ENCODE data around the gene BGLAP. TPM values are rescaled to one million over a fixed set of nuclear protein-coding genes. Genes with fewer than 3 reads are reported as not detected.

Gene BGLAP
- total RNA-seq, 1 donor from 2014 or later, result 0.66 TPM

GRCh38 chr1:156204686-156205085, 37.3 kb upstream of the BGLAP start:
- no peak overlapping the region for H2AFZ ChIP-seq (ENCODE audit: low read depth, low read length)
- Mint-ChIP-seq H3K36me3 (ENCODE audit: low read depth, unreplicated experiment) (peaks cover 21% of the 10 kb centered on the region), H3K4me1 (ENCODE audit: low read depth, unreplicated experiment) (no peaks in the 10 kb centered on the region), H3K4me3 (ENCODE audit: unreplicated experiment) (no peak overlapping the region), H3K27me3 (ENCODE audit: low read depth, unreplicated experiment) (no peaks in the 10 kb centered on the region), H3K9me3 (ENCODE audit: unreplicated experiment) (no peaks in the 10 kb centered on the region), H3K27ac (ENCODE audit: unreplicated experiment) (no peak overlapping the region)
- no peak overlapping the region for H3K27ac ChIP-seq (ENCODE audit: low read depth, low read length)
- peaks cover 45% of the 10 kb centered on the region for H4K20me1 ChIP-seq (ENCODE audit: insufficient read depth, low read length)
- H3K4me3 ChIP-seq (ENCODE audit: insufficient read depth, low read depth, low read length), result no peak overlapping the region
- DNase-seq (ENCODE audit: low read depth) (no peak), FAIRE-seq (no peak)
- no peak overlapping the region for H3K4me2 ChIP-seq (ENCODE audit: low read length)
- no peaks in the 10 kb centered on the region for H3K9me3 ChIP-seq (ENCODE audit: insufficient read depth, low read depth, low read length)
- peaks cover 21% of the 10 kb centered on the region for H3K36me3 ChIP-seq (ENCODE audit: insufficient read depth, low read length)
- TF ChIP-seq, protein P1, sequence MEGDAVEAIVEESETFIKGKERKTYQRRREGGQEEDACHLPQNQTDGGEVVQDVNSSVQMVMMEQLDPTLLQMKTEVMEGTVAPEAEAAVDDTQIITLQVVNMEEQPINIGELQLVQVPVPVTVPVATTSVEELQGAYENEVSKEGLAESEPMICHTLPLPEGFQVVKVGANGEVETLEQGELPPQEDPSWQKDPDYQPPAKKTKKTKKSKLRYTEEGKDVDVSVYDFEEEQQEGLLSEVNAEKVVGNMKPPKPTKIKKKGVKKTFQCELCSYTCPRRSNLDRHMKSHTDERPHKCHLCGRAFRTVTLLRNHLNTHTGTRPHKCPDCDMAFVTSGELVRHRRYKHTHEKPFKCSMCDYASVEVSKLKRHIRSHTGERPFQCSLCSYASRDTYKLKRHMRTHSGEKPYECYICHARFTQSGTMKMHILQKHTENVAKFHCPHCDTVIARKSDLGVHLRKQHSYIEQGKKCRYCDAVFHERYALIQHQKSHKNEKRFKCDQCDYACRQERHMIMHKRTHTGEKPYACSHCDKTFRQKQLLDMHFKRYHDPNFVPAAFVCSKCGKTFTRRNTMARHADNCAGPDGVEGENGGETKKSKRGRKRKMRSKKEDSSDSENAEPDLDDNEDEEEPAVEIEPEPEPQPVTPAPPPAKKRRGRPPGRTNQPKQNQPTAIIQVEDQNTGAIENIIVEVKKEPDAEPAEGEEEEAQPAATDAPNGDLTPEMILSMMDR (IDR thresholded peaks at IDR 0.05; ENCODE audit: insufficient read depth, low read depth, low read length), result no peak
- no peak for TF ChIP-seq EZH2 (IDR thresholded peaks at IDR 0.05; ENCODE audit: insufficient read depth, low read length)
- no peaks in the 10 kb centered on the region for H3K27me3 ChIP-seq (ENCODE audit: insufficient read depth, low read length)
- H3K9ac ChIP-seq (ENCODE audit: low read length), result no peak overlapping the region
- peaks cover 6% of the 10 kb centered on the region for H3K4me1 ChIP-seq (ENCODE audit: insufficient read depth, low read length)
- H3K79me2 ChIP-seq (ENCODE audit: insufficient read depth, low read length), result peaks cover 40% of the 10 kb centered on the region

- peaks cover 10% of the 10 kb centered on the region for H4K20me1 ChIP-seq (ENCODE audit: insufficient read depth, low read length)
- Mint-ChIP-seq H3K36me3 (ENCODE audit: low read depth, unreplicated experiment) (peaks cover 33% of the 10 kb centered on the region), H3K4me3 (ENCODE audit: unreplicated experiment) (no peak overlapping the region), H3K9me3 (ENCODE audit: unreplicated experiment) (no peaks in the 10 kb centered on the region), H3K4me1 (ENCODE audit: low read depth, unreplicated experiment) (peaks cover 4% of the 10 kb centered on the region), H3K27ac (ENCODE audit: unreplicated experiment) (no peak overlapping the region), H3K27me3 (ENCODE audit: low read depth, unreplicated experiment) (no peaks in the 10 kb centered on the region)
- no peak overlapping the region for H3K4me3 ChIP-seq (ENCODE audit: insufficient read depth, low read depth, low read length)
- H3K4me2 ChIP-seq (ENCODE audit: low read length), result no peak overlapping the region
- no peak overlapping the region for H3K9ac ChIP-seq (ENCODE audit: low read length)
- H3K79me2 ChIP-seq (ENCODE audit: insufficient read depth, low read length), result peaks cover 28% of the 10 kb centered on the region
- H2AFZ ChIP-seq (ENCODE audit: low read depth, low read length), result no peak overlapping the region
- H3K9me3 ChIP-seq (ENCODE audit: insufficient read depth, low read depth, low read length), result no peaks in the 10 kb centered on the region
- H3K27ac ChIP-seq (ENCODE audit: low read depth, low read length), result no peak overlapping the region
- DNase-seq (ENCODE audit: low read depth) (no peak), FAIRE-seq (no peak)
- H3K27me3 ChIP-seq (ENCODE audit: insufficient read depth, low read length), result no peaks in the 10 kb centered on the region
- peaks cover 5% of the 10 kb centered on the region for H3K4me1 ChIP-seq (ENCODE audit: insufficient read depth, low read length)
- peaks cover 6% of the 10 kb centered on the region for H3K36me3 ChIP-seq (ENCODE audit: insufficient read depth, low read length)
- no peak for TF ChIP-seq EZH2 (IDR thresholded peaks at IDR 0.05; ENCODE audit: insufficient read depth, low read length)
- TF ChIP-seq, protein P1 (IDR thresholded peaks at IDR 0.05; ENCODE audit: insufficient read depth, low read depth, low read length), result no peak
Measured at GRCh38 chr1:156211243-156211642, 30.7 kb upstream of the BGLAP start.

DNA sequence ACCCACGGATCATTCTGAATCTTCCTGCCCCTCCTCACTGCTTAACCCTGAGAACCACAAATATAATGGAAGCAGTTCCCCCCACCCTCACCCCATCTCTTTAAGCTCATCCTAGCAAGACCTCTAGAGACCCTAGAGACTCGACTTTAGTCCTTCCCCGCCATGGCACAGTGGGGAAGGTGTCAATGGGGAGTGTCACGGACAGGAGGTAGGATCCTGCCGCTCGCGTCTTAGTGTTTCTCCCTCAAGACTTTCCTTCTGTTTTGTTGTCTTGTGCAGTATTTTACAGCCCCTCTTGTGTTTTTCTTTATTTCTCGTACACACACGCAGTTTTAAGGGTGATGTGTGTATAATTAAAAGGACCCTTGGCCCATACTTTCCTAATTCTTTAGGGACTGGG, 29.9 kb upstream of the BGLAP start:
- Histone ChIP-seq H3K36me3 (ENCODE audit: insufficient read depth, low read length) (peaks cover 6% of the 10 kb centered on the region), H3K27ac (ENCODE audit: low read depth, low read length) (peak overlapping the region; percentile 99), H3K27me3 (ENCODE audit: insufficient read depth, low read length) (no peaks in the 10 kb centered on the region), H3K4me1 (ENCODE audit: insufficient read depth, low read length) (peaks cover 5% of the 10 kb centered on the region), H3K9me3 (ENCODE audit: insufficient read depth, low read depth, low read length) (no peaks in the 10 kb centered on the region), H3K4me2 (ENCODE audit: low read length) (peak overlapping the region; percentile 95), H4K20me1 (ENCODE audit: insufficient read depth, low read length) (peaks cover 5% of the 10 kb centered on the region), H2AFZ (ENCODE audit: low read depth, low read length) (peak overlapping the region; percentile 96), H3K79me2 (ENCODE audit: insufficient read depth, low read length) (peaks cover 22% of the 10 kb centered on the region), H3K9ac (ENCODE audit: low read length) (peak overlapping the region; percentile 98), H3K4me3 (ENCODE audit: insufficient read depth, low read depth, low read length) (peak overlapping the region; percentile 92)
- DNase-seq (ENCODE audit: low read depth), result no peak
- no peak for FAIRE-seq
- peaks cover 33% of the 10 kb centered on the region for H3K36me3 Mint-ChIP-seq (ENCODE audit: low read depth, unreplicated experiment)
- peak overlapping the region; percentile 91 for H3K4me3 Mint-ChIP-seq (ENCODE audit: unreplicated experiment)
- peaks cover 4% of the 10 kb centered on the region for H3K4me1 Mint-ChIP-seq (ENCODE audit: low read depth, unreplicated experiment)
- peak overlapping the region; percentile 99 for H3K27ac Mint-ChIP-seq (ENCODE audit: unreplicated experiment)
- H3K9me3 Mint-ChIP-seq (ENCODE audit: unreplicated experiment), result no peaks in the 10 kb centered on the region
- TF ChIP-seq, protein P1 (IDR thresholded peaks at IDR 0.05; ENCODE audit: insufficient read depth, low read depth, low read length), result no peak
- TF ChIP-seq EZH2 (IDR thresholded peaks at IDR 0.05; ENCODE audit: insufficient read depth, low read length), result no peak
- H3K27me3 Mint-ChIP-seq (ENCODE audit: low read depth, unreplicated experiment), result no peaks in the 10 kb centered on the region
